Measurements from ENCODE around the gene TBC1D3B. TPM values are rescaled to one million over a fixed set of nuclear protein-coding genes. Genes with fewer than 3 reads are reported as not detected.

Gene TBC1D3B
- total and polyA plus RNA-seq, 10 of the 15 experiments (the other 5 are each of a cell fraction or from before 2014, with no cell fraction given), result 0.67 to 8.5 (median 1.7) TPM; not detected in 2

GRCh38 chr17:36184023-36184765 is 7.8 kb upstream of the TBC1D3B start:
- RAD21 ChIA-PET (ENCODE audit: unreplicated experiment), result interaction anchor here (0.7 to 1.1 kb wide), 2 partner anchors 41 to 215 kb away, joined by 3 read pairs; no protein-coding TSS in a partner anchor
- intact Hi-C loops (cut with micrococcal nuclease; ENCODE audit: unreplicated experiment) (no loop called here), in situ Hi-C loops (cut with MboI) (no loop called here)
- peak; percentile 35 for ATAC-seq
- no peaks in the 10 kb centered on the region for H4K20me1 ChIP-seq (ENCODE audit: control insufficient read depth, insufficient read depth)
- TF ChIP-seq, protein P1, sequence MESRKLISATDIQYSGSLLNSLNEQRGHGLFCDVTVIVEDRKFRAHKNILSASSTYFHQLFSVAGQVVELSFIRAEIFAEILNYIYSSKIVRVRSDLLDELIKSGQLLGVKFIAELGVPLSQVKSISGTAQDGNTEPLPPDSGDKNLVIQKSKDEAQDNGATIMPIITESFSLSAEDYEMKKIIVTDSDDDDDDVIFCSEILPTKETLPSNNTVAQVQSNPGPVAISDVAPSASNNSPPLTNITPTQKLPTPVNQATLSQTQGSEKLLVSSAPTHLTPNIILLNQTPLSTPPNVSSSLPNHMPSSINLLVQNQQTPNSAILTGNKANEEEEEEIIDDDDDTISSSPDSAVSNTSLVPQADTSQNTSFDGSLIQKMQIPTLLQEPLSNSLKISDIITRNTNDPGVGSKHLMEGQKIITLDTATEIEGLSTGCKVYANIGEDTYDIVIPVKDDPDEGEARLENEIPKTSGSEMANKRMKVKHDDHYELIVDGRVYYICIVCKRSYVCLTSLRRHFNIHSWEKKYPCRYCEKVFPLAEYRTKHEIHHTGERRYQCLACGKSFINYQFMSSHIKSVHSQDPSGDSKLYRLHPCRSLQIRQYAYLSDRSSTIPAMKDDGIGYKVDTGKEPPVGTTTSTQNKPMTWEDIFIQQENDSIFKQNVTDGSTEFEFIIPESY (IDR thresholded peaks at IDR 0.05), result no peak
- TF ChIP-seq CTCF (IDR thresholded peaks at IDR 0.05 in 2 of 3, conservative IDR thresholded peaks at IDR 0.05 in 1 of 3; ENCODE audit: control insufficient read depth in 2 of 3, extremely low read depth in 1 of 3, insufficient read depth in 1 of 3, low read depth in 3 of 3, low read length in 3 of 3), result no peak
- no peak for TF ChIP-seq PML (IDR thresholded peaks at IDR 0.05; ENCODE audit: low read length)
- TF ChIP-seq, protein P2, sequence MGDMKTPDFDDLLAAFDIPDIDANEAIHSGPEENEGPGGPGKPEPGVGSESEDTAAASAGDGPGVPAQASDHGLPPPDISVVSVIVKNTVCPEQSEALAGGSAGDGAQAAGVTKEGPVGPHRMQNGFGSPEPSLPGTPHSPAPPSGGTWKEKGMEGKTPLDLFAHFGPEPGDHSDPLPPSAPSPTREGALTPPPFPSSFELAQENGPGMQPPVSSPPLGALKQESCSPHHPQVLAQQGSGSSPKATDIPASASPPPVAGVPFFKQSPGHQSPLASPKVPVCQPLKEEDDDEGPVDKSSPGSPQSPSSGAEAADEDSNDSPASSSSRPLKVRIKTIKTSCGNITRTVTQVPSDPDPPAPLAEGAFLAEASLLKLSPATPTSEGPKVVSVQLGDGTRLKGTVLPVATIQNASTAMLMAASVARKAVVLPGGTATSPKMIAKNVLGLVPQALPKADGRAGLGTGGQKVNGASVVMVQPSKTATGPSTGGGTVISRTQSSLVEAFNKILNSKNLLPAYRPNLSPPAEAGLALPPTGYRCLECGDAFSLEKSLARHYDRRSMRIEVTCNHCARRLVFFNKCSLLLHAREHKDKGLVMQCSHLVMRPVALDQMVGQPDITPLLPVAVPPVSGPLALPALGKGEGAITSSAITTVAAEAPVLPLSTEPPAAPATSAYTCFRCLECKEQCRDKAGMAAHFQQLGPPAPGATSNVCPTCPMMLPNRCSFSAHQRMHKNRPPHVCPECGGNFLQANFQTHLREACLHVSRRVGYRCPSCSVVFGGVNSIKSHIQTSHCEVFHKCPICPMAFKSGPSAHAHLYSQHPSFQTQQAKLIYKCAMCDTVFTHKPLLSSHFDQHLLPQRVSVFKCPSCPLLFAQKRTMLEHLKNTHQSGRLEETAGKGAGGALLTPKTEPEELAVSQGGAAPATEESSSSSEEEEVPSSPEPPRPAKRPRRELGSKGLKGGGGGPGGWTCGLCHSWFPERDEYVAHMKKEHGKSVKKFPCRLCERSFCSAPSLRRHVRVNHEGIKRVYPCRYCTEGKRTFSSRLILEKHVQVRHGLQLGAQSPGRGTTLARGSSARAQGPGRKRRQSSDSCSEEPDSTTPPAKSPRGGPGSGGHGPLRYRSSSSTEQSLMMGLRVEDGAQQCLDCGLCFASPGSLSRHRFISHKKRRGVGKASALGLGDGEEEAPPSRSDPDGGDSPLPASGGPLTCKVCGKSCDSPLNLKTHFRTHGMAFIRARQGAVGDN (IDR thresholded peaks at IDR 0.05), result no peak
- TF ChIP-seq CEBPB (IDR thresholded peaks at IDR 0.05; ENCODE audit: borderline replicate concordance in 1 of 2, low read depth in 2 of 2, low read length in 2 of 2), result no peak
- TF ChIP-seq TCF7 (IDR thresholded peaks at IDR 0.05; ENCODE audit: borderline replicate concordance), result no peak
- TF ChIP-seq ZBTB4 (CRISPR knock-in tag; IDR thresholded peaks at IDR 0.05), result no peak
- TF ChIP-seq ZNF622 (IDR thresholded peaks at IDR 0.05), result no peak
- TF ChIP-seq NBN (IDR thresholded peaks at IDR 0.05), result no peak
- TF ChIP-seq STAT3 (IDR thresholded peaks at IDR 0.05; ENCODE audit: low read depth, low read length), result no peak
- no peak for TF ChIP-seq EZH2 (IDR thresholded peaks at IDR 0.05; ENCODE audit: borderline replicate concordance, control insufficient read depth, low read depth, low read length)
- H3K27me3 ChIP-seq (replicated peaks in 1 of 2; ENCODE audit: control insufficient read depth in 2 of 2, insufficient read depth in 2 of 2, low read length in 1 of 2), result no peaks in the 10 kb centered on the region
- H3K4me2 ChIP-seq (ENCODE audit: control insufficient read depth, insufficient read depth), result no peak overlapping the region
- no peak for DNase-seq (ENCODE audit: low read depth, low spot score)
- POLR2A ChIA-PET, result interaction anchor here (0.6 kb wide), 1 partner anchor 8 kb away, joined by 4 read pairs; no protein-coding TSS in a partner anchor
- CTCF ChIA-PET, result interaction anchor here (1.0 kb wide), 1 partner anchor 11 kb away, joined by 3 read pairs; no protein-coding TSS in a partner anchor
- no TSS peak for BruUV-seq (replicated peaks)
- FAIRE-seq, result no peak
- H3K79me2 ChIP-seq (ENCODE audit: control insufficient read depth, insufficient read depth, low read length), result no peaks in the 10 kb centered on the region
- SMC1A ChIA-PET (ENCODE audit: uncharacterized antibody, unreplicated experiment), result interaction anchor here (0.7 kb wide), 1 partner anchor 9 kb away, joined by 3 read pairs; no protein-coding TSS in a partner anchor
- no peaks in the 10 kb centered on the region for H3K9me3 ChIP-seq (replicated peaks; ENCODE audit: control insufficient read depth, insufficient read depth, low read length)
- H3K4me3 ChIP-seq, result no peak overlapping the region
- WGBS (ENCODE audit: insufficient coverage, insufficient replicate concordance, low lambda C conversion rate, missing lambda C conversion rate), result 22% methylated on average over 1 of the region's 12 CpGs
- H3K9ac ChIP-seq (ENCODE audit: control insufficient read depth, insufficient read depth, low read length), result no peak overlapping the region
- no peak overlapping the region for H2AFZ ChIP-seq (ENCODE audit: control insufficient read depth, low read depth, low read length)
- H3K36me3 ChIP-seq (ENCODE audit: control insufficient read depth in 2 of 2, insufficient read depth in 2 of 2, low read length in 1 of 2), result no peaks in the 10 kb centered on the region
- H3K27ac ChIP-seq (ENCODE audit: control insufficient read depth, insufficient read depth), result no peak overlapping the region
- peaks cover 6% of the 10 kb centered on the region; the same call in 1 of the 2 replicates for H3K4me1 ChIP-seq (ENCODE audit: control insufficient read depth, insufficient read depth, low read length)
